ENCODE measurements around the gene CA5B.

DNA sequence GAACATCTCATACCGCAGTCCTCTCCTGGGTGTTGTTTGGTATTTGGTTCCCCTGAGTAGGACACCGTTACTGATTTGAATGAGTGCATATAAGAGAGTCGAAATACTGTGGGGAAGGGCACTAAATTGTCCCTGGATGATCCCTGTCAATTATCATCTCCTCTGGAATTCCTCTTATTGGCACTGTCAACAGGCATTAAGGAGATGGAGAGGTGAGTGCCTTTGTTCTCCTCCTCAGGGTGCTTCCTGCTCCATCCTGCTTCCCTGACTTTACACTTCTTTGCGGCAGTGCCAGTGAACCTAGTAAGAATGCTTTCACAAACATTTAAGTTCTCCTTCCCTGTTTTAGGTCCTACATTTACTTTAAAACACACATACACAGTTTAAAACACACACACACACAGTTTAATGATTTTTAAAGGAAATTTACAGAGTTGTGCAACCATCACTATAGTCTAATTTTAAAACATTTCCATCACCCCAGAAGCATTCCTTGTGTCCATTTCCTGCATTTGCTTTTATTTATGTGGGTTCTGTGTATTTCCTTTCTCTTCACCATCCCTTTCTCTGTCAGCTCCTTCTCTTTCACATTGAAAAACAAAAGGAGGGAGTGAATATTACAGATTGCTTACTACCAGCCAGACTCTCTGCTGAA, 31.4 kb downstream of the CA5B start:
- TF ChIP-seq, protein P1, sequence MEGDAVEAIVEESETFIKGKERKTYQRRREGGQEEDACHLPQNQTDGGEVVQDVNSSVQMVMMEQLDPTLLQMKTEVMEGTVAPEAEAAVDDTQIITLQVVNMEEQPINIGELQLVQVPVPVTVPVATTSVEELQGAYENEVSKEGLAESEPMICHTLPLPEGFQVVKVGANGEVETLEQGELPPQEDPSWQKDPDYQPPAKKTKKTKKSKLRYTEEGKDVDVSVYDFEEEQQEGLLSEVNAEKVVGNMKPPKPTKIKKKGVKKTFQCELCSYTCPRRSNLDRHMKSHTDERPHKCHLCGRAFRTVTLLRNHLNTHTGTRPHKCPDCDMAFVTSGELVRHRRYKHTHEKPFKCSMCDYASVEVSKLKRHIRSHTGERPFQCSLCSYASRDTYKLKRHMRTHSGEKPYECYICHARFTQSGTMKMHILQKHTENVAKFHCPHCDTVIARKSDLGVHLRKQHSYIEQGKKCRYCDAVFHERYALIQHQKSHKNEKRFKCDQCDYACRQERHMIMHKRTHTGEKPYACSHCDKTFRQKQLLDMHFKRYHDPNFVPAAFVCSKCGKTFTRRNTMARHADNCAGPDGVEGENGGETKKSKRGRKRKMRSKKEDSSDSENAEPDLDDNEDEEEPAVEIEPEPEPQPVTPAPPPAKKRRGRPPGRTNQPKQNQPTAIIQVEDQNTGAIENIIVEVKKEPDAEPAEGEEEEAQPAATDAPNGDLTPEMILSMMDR (IDR thresholded peaks at IDR 0.05): no peak
- TF ChIP-seq POLR2A (IDR thresholded peaks at IDR 0.05): no peak
